GM21717 (cell line): ENCODE data around the gene NAGA.
"Not testable (repeated sequence)": the region's sequence is repeated elsewhere in the genome, so short reads cannot be mapped to it uniquely, and the experiment has no call there.

ENCODE experiments used
- ATAC-seq: cut with Tn5 transposase; IDR thresholded peaks from one replicate; pipeline ENCODE4 v1.9.1; 2021; ENCODE audit warnings: mild to moderate bottlenecking, moderate library complexity; ENCODE audit not compliant: unreplicated experiment

Gene NAGA

GRCh38 chr22:42076764-42077485, 6.3 kb upstream of the NAGA start:
- no peak for ATAC-seq

DNA sequence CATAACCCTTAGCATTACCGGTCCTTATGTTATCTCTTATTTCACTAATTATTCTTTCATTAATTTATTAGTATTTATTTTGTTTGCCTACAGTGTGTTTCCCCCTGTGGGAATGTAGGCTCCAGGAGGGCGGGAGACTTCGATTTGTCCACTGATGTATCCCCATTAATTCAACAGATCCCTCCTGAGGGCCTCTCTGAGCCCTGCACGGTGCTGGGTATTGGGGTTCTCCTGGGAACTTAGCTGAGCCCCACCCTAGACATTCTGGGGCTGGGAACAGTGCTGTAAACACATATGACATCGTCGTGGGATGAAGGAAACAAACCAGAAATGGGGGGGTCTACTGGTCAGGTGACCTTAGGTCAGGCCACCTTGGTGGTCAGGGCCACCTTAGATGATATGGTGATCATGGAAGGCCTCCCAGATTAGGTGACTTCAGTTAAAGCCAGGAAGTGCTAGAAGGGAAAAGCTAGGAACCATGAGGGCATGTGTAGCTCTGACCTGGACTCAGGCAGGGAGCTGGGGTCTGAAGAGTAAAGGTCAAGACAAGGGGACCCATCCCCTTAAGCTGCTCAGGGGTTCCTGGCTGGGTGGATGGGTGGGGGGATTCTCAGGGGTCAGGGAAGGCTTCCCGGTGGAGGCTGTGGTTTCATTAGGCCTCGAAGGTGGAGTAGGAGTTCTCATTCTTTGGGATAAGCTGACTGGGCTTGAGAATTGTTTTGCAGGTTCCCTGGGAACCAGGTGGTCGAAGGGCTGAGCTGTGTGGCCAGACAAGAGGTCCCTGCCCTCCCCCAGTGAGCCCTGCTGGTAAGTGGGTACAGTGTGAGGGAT, 4.4 kb upstream of the NAGA start:
- no peak for ATAC-seq

DNA sequence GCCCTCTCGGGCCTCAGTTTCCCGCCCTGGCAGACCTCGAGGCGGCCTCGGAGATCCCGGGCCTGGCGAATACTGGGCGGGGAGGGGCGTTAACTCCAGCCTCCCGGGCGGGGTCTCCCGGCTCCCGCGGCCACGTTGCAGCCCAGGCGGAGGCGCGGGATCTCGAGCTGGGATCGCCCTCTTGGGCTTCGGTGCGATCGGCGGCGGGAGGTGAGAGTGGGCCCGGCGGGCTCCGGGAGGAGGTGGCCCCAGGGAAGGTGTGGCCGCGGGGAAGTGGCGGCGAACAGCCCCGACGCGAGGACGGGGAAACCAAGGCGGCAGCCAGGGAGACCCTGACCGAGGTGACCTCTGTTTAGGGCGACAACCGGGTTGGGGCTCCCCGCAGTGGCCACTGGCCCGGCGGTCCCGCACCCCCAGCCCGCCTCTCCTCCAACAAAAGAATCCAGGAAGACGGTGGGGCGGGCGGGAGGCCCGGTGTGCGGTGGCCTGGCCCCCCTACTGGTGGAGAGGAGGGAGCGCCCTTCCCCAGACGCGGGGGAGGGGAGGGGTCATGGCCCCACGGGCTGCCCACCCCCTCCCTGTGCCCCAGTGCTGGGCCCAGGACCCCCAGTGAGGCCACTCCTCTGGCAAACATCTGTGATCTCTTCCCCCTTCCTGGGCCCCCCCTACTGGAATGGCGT, 3.7 kb upstream of the NAGA start, which contains the start of gene PHETA2:
Gene PHETA2, plus strand, starts transcription at position 117 of the 680 bp plus-strand sequence. CDS start 3,046 bp downstream, outside the sequence.
- ATAC-seq = no peak

GRCh38 chr22:42073621-42074041, 3.0 kb upstream of the NAGA start:
- ATAC-seq = no peak

DNA sequence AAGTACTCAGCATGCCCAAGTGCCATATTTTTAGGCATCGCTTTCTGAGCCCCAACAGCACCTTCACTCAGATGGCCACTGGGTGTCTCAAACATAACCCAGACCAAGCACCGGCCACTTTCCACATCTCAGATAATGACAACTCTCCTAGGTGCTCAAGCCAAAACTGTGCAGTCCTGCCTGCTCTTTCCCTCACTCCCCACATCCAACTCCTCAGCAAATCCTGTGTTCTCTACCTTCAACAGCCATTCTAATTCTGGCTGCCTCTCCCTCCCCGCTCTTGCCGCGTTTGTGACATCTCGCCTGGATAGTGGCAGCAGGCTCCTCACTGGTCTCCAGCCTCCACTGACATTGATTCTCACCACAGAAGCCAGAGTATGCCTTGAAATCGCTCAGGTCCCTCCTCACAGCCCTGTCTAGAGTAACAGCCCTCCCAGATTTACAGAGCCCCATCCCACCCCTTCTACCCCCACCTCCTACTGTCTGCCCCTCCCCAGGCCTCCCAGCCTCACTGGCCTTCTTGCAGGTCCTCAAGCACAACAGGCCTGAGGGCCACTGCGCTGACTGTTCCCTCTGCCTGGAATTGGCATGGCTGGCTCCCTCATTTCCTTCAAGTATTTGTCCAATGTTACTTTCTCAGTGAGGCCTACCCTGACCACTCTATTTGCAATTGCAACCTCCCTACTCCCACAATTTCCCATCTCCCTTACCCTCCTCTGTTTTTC, 2.2 kb upstream of the NAGA start:
- no peak for ATAC-seq

- ATAC-seq = not testable (repeated sequence)
These were observed 896 bp upstream of the NAGA start for GRCh38 chr22:42071508-42071907.

DNA sequence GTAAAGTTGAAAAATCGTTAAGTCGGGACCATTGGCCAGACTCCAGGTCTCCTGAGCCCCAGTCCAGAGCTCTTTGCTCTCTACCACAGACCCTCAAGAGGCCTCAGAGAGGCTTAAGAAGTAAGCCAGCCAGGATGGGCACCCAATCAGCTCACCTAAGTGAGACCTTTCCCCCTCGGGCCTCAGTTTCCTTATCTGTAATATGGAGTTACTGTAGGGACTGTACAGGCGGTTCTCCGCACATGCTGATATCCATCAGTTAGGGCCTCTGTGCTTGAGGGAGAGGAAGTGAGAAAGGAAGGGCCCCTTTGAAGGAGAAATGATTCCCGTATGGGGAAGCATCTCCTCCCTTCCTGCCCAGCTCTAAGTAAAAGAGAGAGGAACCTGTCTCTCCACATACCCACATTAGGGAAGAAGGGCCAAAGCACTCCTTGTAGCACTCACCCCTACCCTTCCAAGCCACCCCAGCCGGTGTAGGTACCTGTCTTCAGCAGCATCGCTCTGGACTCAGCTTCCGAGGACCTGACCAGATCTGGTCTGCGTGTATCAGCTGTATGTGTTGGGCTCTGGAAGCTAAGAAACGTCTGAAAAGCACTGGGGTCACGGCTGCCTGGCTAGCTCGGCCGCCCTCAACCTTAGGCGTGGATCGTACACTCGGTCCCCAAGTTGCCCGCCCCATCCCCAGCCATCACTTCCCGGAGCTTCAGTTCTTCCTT, 653 bp downstream of the NAGA start:
- peak; percentile 13 for ATAC-seq

DNA sequence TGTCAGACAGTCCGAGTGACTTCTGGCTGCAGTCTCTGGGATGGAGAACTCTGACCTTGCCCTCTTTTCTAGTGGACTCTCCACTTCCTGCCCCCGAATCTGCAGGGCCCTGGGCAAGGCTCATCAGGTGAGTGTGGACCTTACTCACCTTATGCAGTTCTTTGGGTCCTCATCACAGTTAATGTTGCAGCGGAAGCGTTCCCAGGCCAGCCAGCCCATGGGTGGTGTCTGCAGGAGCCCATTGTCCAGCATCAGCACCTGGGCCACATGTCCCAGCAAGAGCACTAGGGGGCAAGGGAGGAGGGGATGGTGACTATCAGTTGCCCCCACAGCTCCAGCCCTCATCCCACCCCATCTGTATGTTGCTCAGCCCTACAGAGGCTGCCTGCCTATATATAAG, 2.3 kb downstream of the NAGA start:
- ATAC-seq = no peak

- no peak for ATAC-seq
These were observed 2.9 kb downstream of the NAGA start for GRCh38 chr22:42067671-42068251.

DNA sequence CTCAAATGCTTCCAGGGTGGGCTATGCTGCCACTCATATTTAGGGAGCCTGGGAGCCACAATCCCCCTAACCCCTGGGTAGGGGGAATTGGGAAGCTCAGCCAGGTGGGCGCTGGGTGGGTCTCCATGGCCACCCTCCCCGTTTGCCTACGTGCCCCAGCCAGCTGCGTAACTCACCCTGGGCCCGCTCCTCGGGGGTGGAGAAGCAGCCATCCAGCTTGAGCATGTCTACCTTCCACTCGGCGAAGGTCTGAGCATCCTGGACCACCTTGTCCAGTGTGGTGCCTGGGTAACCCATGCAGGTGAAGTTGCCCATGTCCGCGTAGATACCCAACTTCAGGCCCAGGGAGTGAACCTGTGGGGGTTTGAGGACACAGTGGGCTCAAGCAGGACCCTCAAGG, 3.7 kb downstream of the NAGA start:
- ATAC-seq = no peak

DNA sequence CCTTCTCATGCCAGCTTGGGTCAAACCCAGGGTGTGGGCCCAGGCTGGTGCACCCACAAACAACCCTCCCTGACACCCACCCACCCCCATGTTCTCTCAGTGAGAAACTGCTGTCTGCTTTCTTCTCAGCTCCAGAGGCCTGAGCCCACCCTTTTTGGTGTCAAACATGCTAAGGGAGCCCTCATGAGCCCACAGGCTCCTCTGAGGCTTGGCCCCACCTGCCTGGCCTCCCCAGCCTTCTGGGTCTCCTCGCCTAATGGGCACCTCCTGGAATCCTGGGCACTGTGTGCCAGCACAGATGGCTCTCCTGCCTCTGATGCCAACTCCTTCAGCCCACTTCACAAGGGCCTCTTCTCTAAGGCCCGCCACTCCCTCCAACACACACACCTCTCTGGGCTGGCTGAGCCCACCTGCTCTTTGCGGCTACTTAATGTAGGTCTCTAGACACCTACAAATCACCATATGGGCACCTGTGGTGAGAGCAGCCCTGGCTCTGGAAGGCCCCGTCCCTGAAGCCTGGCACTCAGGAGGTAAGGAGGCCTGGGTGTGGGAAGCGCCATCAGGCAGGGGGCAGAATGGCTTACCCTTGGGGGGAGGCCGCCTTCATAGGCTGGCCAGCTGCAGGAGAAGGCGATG, 4.4 kb downstream of the NAGA start:
- no peak for ATAC-seq

- ATAC-seq = no peak
These were observed 5.0 kb downstream of the NAGA start for GRCh38 chr22:42065438-42066125.

- no peak for ATAC-seq
These were observed 6.0 kb downstream of the NAGA start for GRCh38 chr22:42064629-42065028.

GRCh38 chr22:42062506-42063170, 8.0 kb downstream of the NAGA start:
- ATAC-seq = no peak

DNA sequence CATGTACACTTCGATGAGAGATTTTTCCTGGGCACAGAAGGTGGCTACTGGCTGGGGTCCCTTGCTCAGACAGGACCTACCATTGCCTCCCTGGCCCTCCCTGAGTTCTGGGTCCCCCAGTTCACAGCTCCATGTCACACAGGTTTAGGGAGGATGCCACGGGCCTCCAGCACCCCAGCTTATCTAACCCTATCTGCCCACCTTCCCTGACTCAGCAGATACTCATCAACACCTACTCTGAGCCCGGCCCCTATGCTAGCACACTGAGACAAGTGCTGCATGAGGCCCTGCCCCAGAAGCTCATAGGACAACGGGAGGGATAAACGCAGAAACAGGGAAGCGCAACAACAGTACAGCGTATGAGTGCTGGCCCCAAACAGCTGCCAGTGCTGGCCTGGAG, 9.6 kb downstream of the NAGA start:
- no peak for ATAC-seq

- ATAC-seq = no peak
These were observed 10.1 kb downstream of the NAGA start for GRCh38 chr22:42060489-42060888.

DNA sequence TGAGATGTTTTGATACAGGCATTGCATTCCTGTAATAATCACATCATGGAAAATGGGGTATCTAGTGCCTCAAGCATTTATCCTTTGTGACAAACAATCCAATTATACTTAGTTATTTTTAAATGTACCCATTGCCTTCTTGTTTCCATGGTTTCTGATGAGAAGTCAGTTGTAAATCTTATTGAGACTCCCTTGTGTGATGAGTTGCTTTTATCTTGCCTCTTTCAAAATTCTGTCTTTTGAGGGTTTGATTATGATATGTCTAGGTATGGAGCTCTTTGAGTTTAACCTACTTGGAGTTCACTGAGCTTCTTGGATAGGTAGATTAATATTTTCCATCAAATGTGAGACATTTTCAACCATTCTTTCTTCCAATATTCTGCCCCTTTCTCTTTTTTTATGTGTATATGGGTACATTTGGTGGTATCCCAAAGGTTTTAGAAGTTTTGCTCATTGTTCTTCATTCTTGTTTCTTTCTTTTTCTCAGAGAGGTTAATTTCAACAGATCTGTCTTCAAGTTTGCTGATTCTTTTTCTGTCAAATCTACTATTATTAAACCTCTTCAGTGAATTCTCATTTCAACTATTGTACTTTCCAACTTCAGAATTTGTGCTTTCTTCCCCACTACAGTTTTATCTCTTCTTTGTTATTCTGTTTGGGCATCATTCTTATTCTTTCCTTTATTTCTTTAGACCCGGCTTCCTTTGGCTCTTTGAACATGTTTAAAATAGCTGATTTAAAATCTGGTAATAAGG, 13.7 kb downstream of the NAGA start:
- ATAC-seq = no peak

DNA sequence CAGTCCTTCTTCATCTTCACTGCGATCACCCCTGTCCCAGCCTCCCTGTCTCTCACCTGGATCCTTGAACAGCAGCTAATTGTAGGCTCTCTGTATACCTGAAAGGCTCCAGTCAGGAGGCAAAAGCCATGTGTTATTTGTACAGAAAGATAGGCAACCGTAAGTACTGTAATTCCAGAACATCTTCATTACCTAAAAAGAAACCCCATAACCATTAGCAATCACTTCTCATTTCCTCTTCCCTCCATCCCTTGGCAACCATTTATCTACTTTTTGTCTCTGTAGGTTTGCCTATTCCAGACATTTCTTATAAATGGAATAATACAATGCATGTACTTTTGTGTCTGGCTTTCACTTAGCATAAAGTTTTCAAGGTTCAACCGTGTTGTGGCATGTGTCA, 17.8 kb downstream of the NAGA start:
- ATAC-seq = no peak
